NCI-H510A treated with DMSO at 0.1 percent for 48 hours (cell line): ENCODE measurements around the gene RAB40C.
A peak's percentile ranks its signal among the peaks of the same experiment; 100 is the strongest.

Experiments
- DNase-seq: peaks from one replicate; lab custom pipeline; 2025; lab: John Stamatoyannopoulos, UW

The RAB40C gene

GRCh38 chr16:559411-560203 lies 30.3 kb upstream of the RAB40C start:
- no peak for DNase-seq

- no peak for DNase-seq
Measured at GRCh38 chr16:560204-560700, 29.6 kb upstream of the RAB40C start, which contains the start of gene PRR35. Gene PRR35 (plus strand): TSS chr16:560394. CDS start chr16:563295, 2,901 bp downstream.

- DNase-seq: no peak
Measured at GRCh38 chr16:560701-561412, 29.0 kb upstream of the RAB40C start.

GRCh38 chr16:561413-561794 lies 28.5 kb upstream of the RAB40C start:
- no peak for DNase-seq

- DNase-seq: no peak
Measured at GRCh38 chr16:561957-562938, 27.6 kb upstream of the RAB40C start.

GRCh38 chr16:563072-563644 lies 26.7 kb upstream of the RAB40C start:
- no peak for DNase-seq

DNA sequence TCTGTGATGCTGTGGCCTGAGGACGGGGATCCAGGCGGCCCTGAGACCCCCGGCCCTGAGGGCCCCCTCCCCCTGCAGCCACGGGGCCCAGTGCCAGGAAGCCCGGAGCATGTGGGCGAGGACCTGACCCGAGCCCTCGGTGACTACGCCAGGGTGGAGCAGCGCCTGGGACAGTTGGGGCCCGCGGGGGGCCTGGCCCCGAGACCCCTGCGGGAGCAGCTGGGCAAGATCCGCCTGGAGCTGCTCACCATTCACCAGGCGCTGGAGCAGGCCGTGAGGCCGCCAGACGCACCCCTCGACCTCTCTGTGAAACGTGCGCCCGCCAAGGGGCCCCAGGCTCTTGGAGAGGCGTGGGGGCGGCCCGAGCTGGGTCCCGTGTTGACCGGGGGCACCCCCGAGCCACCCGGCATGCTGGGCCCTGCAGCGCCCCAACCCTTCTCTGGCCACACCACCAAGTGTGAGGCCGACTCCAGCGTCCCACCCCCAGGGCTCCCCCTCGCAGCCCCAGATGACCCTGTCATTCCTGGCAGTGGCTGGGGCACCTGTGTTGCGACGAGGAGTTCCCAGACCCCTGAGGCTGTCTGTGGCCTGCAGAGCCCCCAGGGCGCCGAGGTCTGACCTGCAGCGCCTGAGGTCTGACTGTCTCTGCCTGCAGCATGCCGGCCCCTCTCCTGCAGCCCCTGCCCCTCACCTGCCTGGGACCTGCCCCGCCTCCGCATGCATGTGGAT lies 25.0 kb upstream of the RAB40C start:
- DNase-seq: no peak

DNA sequence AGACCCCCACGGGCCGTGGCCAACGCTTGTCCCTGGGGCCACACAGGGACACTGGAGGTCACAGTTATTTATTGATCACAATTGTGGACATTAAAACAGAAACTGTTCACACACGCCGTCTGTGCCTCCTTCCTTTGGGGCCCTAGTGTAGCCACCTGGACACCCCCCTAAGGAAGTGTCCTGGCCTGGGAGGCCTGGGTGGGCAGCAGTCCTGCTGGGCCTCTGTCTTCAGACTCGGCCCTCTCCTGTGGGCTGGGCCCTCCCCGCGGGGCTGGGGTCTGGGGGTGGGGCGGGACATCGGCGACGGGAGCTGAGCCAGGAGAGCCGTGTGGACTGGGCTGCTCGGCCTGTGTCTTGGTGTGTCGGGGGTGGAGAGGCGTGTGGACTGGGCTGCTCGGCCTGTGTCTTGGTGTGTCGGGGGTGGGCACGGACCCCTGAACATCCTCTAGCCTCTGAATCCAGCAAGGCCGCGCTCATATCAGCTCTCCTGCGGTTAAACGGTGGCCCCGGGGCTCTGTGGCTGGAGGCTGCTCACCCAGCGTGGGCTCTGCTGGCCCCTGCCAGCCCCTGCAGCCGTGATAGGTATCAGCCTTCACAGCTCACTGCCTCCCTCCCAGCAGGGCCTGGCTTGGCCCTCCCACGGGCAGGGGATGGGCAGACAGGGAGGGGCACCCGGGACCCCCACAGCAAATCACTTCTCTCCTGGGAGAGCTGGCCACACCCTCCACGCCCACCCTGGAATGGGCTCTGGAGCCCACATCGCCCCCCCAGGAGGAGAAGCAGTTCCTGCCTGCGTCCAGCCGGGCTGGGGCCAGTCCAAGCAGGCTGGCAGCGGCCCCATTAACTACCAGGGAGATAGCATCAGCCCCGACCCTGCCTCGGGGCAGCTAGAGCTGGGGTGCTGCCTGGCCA lies 24.2 kb upstream of the RAB40C start:
- no peak for DNase-seq

GRCh38 chr16:566475-567372 lies 23.1 kb upstream of the RAB40C start, which contains the start of gene NHLRC4:
Gene NHLRC4 (plus strand): TSS chr16:567005. CDS start chr16:568048, 1,043 bp downstream.
- DNase-seq: peak; percentile 44

DNA sequence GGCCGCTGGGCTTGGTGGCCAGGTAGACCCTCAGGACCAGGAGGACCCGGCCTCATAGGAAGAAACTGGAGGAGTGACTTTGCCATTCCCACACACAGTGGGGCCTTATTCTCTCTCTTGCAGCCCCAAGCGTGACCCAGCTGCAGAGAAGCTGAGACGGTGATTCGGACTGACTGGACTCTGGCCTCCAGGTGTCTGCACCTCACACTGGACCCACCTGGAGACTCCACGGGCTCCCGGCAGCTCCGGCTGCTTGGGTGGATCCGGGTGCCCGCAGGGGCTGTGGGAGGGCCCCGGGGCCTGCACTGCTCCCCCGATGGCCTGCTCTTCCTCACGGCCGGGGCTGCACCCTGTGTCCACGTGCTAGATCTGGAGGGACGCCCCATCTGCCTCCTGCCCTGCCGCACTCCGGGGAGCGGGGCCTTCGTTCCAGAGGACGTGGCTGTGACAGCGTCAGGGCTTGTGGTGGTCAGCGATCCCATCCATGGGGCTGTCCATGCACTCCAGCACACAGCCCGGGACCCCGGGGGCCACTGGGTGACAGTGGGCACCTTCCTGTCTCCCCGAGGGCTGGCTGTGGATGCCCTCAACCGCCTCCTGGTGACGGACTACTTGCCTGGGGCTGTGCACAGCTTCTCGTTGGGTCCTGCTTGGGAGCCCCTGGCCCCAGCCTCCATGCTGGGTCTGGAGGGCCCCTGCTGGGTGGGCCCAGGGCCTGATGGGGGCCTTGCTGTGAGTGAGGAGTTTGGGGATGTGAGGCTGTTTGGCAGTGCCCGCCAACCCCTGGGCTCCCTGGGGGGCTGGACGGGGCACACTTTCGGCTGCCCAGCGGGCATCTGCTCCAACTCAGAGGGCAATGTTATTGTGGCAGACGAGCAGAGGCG lies 22.3 kb upstream of the RAB40C start:
- no peak for DNase-seq

DNA sequence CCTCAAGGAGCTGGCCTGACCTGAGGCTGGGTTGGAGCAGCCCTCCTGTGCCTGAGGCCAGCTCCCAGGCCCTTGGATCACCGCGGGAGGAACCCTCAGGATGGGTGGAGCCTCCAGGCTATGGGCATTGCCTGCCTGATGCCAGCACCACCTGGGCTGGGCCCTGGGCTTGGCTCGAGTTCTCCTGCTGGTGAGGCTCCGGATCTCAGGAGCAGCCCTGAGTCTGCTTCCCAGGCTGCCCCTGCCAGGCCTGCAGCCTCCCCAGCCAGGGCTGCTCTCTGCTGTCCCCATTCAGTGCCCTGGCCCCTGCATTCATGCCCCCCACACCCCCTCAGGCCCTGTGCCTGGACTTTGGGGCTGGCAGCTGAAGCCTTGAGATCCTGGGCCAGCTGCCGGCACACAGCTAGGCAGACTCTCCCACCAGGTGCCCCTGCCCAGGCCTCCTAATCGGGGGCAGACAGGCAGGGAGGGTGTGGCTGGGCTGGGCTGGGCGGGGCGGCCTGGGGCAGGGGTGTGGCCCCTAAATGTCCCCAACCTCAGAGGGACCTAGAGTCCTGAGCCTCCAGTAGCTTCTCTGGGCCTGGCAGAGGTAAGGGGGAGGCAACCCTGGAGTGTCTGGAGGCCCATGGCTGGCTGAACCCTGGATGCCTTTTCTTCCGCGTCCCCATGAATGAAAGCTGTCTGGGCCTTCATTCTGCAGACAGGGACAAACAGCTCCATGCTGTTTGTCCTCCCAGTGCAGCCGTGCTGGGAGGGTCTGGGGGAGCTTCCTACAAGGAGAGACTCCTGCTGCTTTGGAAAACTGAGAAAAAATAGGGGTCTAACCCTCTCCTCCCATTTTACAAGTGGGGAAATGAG lies 21.2 kb upstream of the RAB40C start:
- no peak for DNase-seq

- DNase-seq: peak; percentile 47
Measured at GRCh38 chr16:569445-570254, 20.2 kb upstream of the RAB40C start, which contains the start of gene PIGQ. Gene PIGQ (plus strand): TSS chr16:569968. CDS start chr16:574075, 4,107 bp downstream.

GRCh38 chr16:572865-573650 lies 16.8 kb upstream of the RAB40C start:
- DNase-seq: no peak

DNA sequence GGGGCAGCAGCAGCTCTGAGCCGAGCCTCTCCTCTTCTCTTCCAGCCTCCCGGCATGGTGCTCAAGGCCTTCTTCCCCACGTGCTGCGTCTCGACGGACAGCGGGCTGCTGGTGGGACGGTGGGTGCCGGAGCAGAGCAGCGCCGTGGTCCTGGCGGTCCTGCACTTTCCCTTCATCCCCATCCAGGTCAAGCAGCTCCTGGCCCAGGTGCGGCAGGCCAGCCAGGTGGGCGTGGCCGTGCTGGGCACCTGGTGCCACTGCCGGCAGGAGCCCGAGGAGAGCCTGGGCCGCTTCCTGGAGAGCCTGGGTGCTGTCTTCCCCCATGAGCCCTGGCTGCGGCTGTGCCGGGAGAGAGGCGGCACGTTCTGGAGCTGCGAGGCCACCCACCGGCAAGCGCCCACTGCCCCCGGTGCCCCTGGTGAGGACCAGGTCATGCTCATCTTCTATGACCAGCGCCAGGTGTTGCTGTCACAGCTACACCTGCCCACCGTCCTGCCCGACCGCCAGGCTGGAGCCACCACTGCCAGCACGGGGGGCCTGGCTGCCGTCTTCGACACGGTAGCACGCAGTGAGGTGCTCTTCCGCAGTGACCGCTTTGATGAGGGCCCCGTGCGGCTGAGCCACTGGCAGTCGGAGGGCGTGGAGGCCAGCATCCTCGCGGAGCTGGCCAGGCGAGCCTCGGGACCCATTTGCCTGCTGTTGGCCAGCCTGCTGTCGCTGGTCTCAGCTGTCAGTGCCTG lies 15.7 kb upstream of the RAB40C start:
- no peak for DNase-seq
